ENCODE data around the gene LRRC3C.

GRCh38 chr17:39927101-39927928 lies at the start of gene LRRC3C, which contains the start of gene ORMDL3:
- TF ChIP-seq EZH2 (IDR thresholded peaks at IDR 0.05) (no peak), CTCF (IDR thresholded peaks at IDR 0.05) (no peak), EZH2phosphoT487 (IDR thresholded peaks at IDR 0.05) (no peak)

Data from neural progenitor cell (in vitro differentiated cells).